ENCODE data around the gene MYD88. TPM values are rescaled to one million over a fixed set of nuclear protein-coding genes. Genes with fewer than 3 reads are reported as not detected.

The MYD88 gene
- total RNA-seq, 1 donor from 2014 or later: 47.3 TPM

- TF ChIP-seq CTCF (conservative IDR thresholded peaks at IDR 0.05; ENCODE audit: low read depth, low read length): no peak
- H3K4me3 ChIP-seq (ENCODE audit: low read depth, low read length): peak overlapping the region; percentile 92
- no peak for DNase-seq (ENCODE audit: low read depth)
These were observed 2.1 kb upstream of the MYD88 start for GRCh38 chr3:38136393-38136776.

GRCh38 chr3:38136777-38137614 is 1.5 kb upstream of the MYD88 start, which contains the start of gene ACAA1:
Gene ACAA1, minus strand, starts transcription at chr3:38137127. Its CDS starts 92 bp downstream, at chr3:38137035.
- H3K4me3 ChIP-seq (ENCODE audit: low read depth, low read length): peak within 1 kb of the TSS; percentile 92
- peak; percentile 91 for DNase-seq (ENCODE audit: low read depth)
- TF ChIP-seq CTCF (conservative IDR thresholded peaks at IDR 0.05; ENCODE audit: low read depth, low read length): no peak

GRCh38 chr3:38137615-38138348 is 679 bp upstream of the MYD88 start:
- DNase-seq (ENCODE audit: low read depth): no peak
- TF ChIP-seq CTCF (conservative IDR thresholded peaks at IDR 0.05; ENCODE audit: low read depth, low read length): peak; percentile 17
- H3K4me3 ChIP-seq (ENCODE audit: low read depth, low read length): peak overlapping the region; percentile 92

GRCh38 chr3:38139191-38139590 is 730 bp downstream of the MYD88 start:
- DNase-seq (ENCODE audit: low read depth): no peak
- no peak for TF ChIP-seq CTCF (conservative IDR thresholded peaks at IDR 0.05; ENCODE audit: low read depth, low read length)
- peak overlapping the region; percentile 92 for H3K4me3 ChIP-seq (ENCODE audit: low read depth, low read length)

- H3K4me3 ChIP-seq (ENCODE audit: low read depth, low read length): peak overlapping the region; percentile 92
- DNase-seq (ENCODE audit: low read depth): no peak
- no peak for TF ChIP-seq CTCF (conservative IDR thresholded peaks at IDR 0.05; ENCODE audit: low read depth, low read length)
These were observed 1.2 kb downstream of the MYD88 start for GRCh38 chr3:38139652-38140051.

- DNase-seq (ENCODE audit: low read depth): no peak
- TF ChIP-seq CTCF (conservative IDR thresholded peaks at IDR 0.05; ENCODE audit: low read depth, low read length): no peak
- H3K4me3 ChIP-seq (ENCODE audit: low read depth, low read length): no peak overlapping the region
These were observed 2.1 kb downstream of the MYD88 start for GRCh38 chr3:38140326-38141172.

Data from epithelial cell of proximal tubule (primary cell).